Vagina (tissue), 2 donors: Measurements from ENCODE around the gene P2RY1. TPM values are rescaled to one million over a fixed set of nuclear protein-coding genes. Genes with fewer than 3 reads are reported as not detected.

Experiments used
- DNase-seq, 2 donors: peaks; one replicate each; pipeline ENCODE4 v3.0.0-alpha.2; 2017; ENCODE audit errors: extremely low spot score in 2 of 2
- H3K27ac ChIP-seq: fragments of 200-600 bp; sonication (generic); one replicate; pipeline ENCODE4 v1.5.1; 2019
- H3K27me3 ChIP-seq: fragments of 200-600 bp; sonication (generic); one replicate; pipeline ENCODE4 v1.5.1; 2019
- H3K36me3 ChIP-seq, 2 donors: fragments of 200-600 bp; sonication (generic); one replicate each; pipeline ENCODE4 v1.5.1; 2017 to 2019
- H3K4me1 ChIP-seq: fragments of 200-600 bp; sonication (generic); one replicate; pipeline ENCODE4 v1.5.1; 2019
- H3K4me3 ChIP-seq, 2 donors: fragments of 200-600 bp; sonication (generic); 1 replicate in 1 of 2; 2 replicates in 1 of 2; pipeline ENCODE4 v1.5.1; 2016 to 2019
- H3K9me3 ChIP-seq: fragments of 200-600 bp; sonication (generic); one replicate; pipeline ENCODE4 v1.5.1; 2019
- CTCF ChIP-seq, 3 experiments: fragments of 450-650 bp in 2 of 3; fragments of 200-600 bp in 1 of 3; sonication (generic) in 1 of 3; IDR thresholded peaks; one replicate each; pipeline ENCODE4 v1.5.1; 2017 to 2019; ENCODE audit warnings: antibody characterized with exemption in 3 of 3, mild to moderate bottlenecking in 2 of 3, moderate library complexity in 2 of 3
- POLR2A ChIP-seq, 2 donors: fragments of 450-650 bp; IDR thresholded peaks; one replicate each; pipeline ENCODE4 v1.6.1; 2017; ENCODE audit warnings: antibody characterized with exemption in 2 of 2, mild to moderate bottlenecking in 2 of 2, moderate library complexity in 2 of 2
- POLR2AphosphoS5 ChIP-seq, 2 donors: sonication (generic); formaldehyde crosslinking; IDR thresholded peaks; one replicate each; pipeline ENCODE4 v1.9.0; 2017; ENCODE audit warnings: antibody characterized with exemption in 2 of 2, mild to moderate bottlenecking in 2 of 2, low read depth in 1 of 2; ENCODE audit not compliant: insufficient read depth in 1 of 2
- intact Hi-C: fragments of 100-400 bp; cut with DNase I; formaldehyde crosslinking; loops from one replicate; pipeline ENCODE4 v1.15.1; 2023
- total RNA-seq: library from RNA; depleted of rRNA; stranded (reverse); fragments of >200 nt; gene quantifications from one replicate; pipeline ENCODE4 v1.2.3, GENCODE V29; 2016

Gene P2RY1
- total RNA-seq, 1 donor from 2014 or later, result 17.9 TPM

- TF ChIP-seq POLR2AphosphoS5 (IDR thresholded peaks at IDR 0.05; ENCODE audit: insufficient read depth in 1 of 2, low read depth in 1 of 2), result no peak
- no peak for TF ChIP-seq CTCF (IDR thresholded peaks at IDR 0.05)
- no peak for TF ChIP-seq POLR2A (IDR thresholded peaks at IDR 0.05)
- intact Hi-C loops, result no loop called here
Observed at GRCh38 chr3:152823781-152824180, 11.2 kb upstream of the P2RY1 start.

GRCh38 chr3:152825566-152825965 lies 9.4 kb upstream of the P2RY1 start:
- Histone ChIP-seq H3K27ac (no peak overlapping the region), H3K4me1 (no peaks in the 10 kb centered on the region), H3K4me3 (no peak overlapping the region), H3K36me3 (no peaks in the 10 kb centered on the region), H3K27me3 (no peaks in the 10 kb centered on the region), H3K9me3 (no peaks in the 10 kb centered on the region)
- TF ChIP-seq POLR2AphosphoS5 (IDR thresholded peaks at IDR 0.05; ENCODE audit: insufficient read depth in 1 of 2, low read depth in 1 of 2) (no peak), CTCF (IDR thresholded peaks at IDR 0.05) (no peak), POLR2A (IDR thresholded peaks at IDR 0.05) (no peak)
- intact Hi-C loops, result no loop called here
- no peak for DNase-seq

More at GRCh38 chr3:152823781-152824180, 11.2 kb upstream of the P2RY1 start:
- H3K36me3 ChIP-seq, result no peaks in the 10 kb centered on the region
- no peaks in the 10 kb centered on the region for H3K27me3 ChIP-seq
- no peak overlapping the region for H3K27ac ChIP-seq
- H3K4me1 ChIP-seq, result no peaks in the 10 kb centered on the region
- no peak overlapping the region for H3K4me3 ChIP-seq
- no peak for DNase-seq
- no peaks in the 10 kb centered on the region for H3K9me3 ChIP-seq

- Histone ChIP-seq H3K9me3 (no peaks in the 10 kb centered on the region), H3K4me1 (no peaks in the 10 kb centered on the region), H3K27me3 (no peaks in the 10 kb centered on the region), H3K36me3 (no peaks in the 10 kb centered on the region), H3K27ac (no peak overlapping the region), H3K4me3 (no peak overlapping the region)
- intact Hi-C loops, result no loop called here
- DNase-seq, result no peak
- TF ChIP-seq CTCF (IDR thresholded peaks at IDR 0.05), result no peak
- TF ChIP-seq POLR2AphosphoS5 (IDR thresholded peaks at IDR 0.05; ENCODE audit: insufficient read depth in 1 of 2, low read depth in 1 of 2), result no peak
Observed at GRCh38 chr3:152826476-152826875, 8.5 kb upstream of the P2RY1 start.

GRCh38 chr3:152827313-152827712 lies 7.6 kb upstream of the P2RY1 start:
- no peak for DNase-seq
- TF ChIP-seq POLR2A (IDR thresholded peaks at IDR 0.05), result no peak
- no peak for TF ChIP-seq CTCF (IDR thresholded peaks at IDR 0.05)
- H3K4me3 ChIP-seq, result no peak overlapping the region
- no peaks in the 10 kb centered on the region for H3K9me3 ChIP-seq
- intact Hi-C loops, result no loop called here
- H3K27ac ChIP-seq, result no peak overlapping the region
- no peaks in the 10 kb centered on the region for H3K27me3 ChIP-seq
- H3K36me3 ChIP-seq, result no peaks in the 10 kb centered on the region
- H3K4me1 ChIP-seq, result no peaks in the 10 kb centered on the region

- Histone ChIP-seq H3K27me3 (no peaks in the 10 kb centered on the region), H3K27ac (no peak overlapping the region), H3K4me3 (no peak overlapping the region), H3K4me1 (no peaks in the 10 kb centered on the region), H3K9me3 (no peaks in the 10 kb centered on the region), H3K36me3 (no peaks in the 10 kb centered on the region)
- intact Hi-C loops, result no loop called here
- no peak for DNase-seq
- TF ChIP-seq POLR2A (IDR thresholded peaks at IDR 0.05) (no peak), CTCF (IDR thresholded peaks at IDR 0.05) (no peak), POLR2AphosphoS5 (IDR thresholded peaks at IDR 0.05; ENCODE audit: insufficient read depth in 1 of 2, low read depth in 1 of 2) (no peak)
Observed at GRCh38 chr3:152828075-152828840, 6.7 kb upstream of the P2RY1 start.
